HG03039 (cell line): ENCODE results near the gene ACCSL.

Experiments
- ATAC-seq: cut with Tn5 transposase; IDR thresholded peaks from one replicate; pipeline ENCODE4 v1.9.1; 2021; ENCODE audit warnings: mild to moderate bottlenecking, moderate library complexity; ENCODE audit not compliant: unreplicated experiment

ACCSL gene

DNA sequence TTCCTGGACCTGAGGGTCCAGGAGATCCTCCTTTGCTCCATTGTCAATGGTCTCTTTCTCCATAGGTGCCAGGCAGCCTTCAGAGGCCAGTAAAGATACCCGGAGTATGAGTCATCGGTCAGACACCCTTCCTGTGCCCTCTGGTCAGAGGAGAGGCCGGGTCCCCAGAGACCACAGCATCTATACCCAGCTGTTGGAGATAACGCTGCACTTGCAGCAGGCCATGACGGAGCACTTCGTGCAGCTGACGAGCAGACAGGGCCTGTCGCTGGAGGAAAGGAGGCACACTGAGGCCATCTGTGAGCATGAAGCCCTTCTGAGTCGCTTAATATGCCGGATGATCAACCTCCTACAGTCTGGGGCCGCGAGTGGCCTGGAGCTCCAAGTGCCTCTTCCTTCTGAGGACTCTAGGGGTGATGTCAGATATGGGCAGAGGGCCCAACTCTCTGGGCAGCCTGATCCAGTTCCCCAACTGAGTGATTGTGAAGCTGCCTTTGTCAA, at the start of gene ACCSL:
TSS of gene ACCSL (plus strand) at position 51 of the 501 bp plus-strand sequence. CDS start at position 107, 56 bp downstream.
- no peak for ATAC-seq

- ATAC-seq: no peak
Observed at GRCh38 chr11:43998308-43998707, 49.5 kb upstream of the ACCSL start.

DNA sequence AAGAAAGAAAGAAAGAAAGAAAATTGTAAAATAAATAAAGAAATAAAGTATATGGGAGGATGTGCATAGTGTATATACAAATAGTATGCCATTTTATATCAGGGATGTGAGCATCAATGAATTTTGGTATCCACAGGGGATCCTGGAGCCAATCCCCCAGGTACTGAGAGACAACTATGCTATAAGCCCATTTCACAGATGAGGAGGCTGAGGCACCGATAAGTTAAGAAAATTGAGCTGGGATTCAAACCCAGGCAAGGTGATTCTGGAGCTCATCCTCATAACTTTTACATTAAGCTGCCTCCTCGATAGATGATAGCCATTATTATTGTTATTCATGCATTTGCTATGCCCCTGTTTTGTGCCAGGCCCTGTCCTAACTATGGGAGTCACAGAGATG, 47.0 kb upstream of the ACCSL start:
- ATAC-seq: no peak

GRCh38 chr11:44002191-44003093, 45.3 kb upstream of the ACCSL start:
- no peak for ATAC-seq

DNA sequence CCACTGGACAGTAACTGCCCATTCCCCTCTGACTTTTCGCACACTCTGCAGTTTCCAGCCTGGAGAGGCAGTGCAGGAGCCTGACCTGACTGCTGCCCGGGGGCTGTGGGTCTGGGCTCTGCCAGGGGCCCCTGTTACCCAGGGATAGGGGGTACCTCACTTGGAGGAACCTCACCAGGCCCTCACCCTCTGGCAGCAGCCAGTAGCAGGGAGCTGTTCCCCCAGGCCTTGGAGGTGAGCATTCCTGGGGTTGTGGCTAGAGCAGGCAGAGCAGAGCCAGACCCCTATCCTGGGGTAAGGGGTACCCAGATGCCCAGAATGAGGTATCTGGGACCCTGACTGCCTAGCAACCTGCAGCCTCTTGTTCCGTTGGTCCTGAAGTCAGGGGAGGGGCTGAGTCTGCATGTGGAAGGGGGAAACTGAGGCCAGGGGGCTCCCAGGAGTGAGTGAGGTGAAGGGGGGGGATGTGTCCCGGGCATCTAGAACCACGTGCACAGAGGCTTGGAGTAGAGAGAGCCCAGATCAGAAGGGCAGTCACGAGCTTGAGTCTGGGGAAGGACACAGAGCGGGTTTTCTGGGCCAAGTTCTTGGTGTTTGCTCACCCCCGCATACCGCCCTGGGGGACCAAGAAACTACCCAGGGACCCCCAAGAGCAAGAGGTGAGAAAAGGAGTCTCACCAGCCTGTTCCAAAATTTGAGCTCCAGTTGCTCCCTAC, 43.9 kb upstream of the ACCSL start:
- ATAC-seq: no peak

GRCh38 chr11:44004452-44005062, 43.2 kb upstream of the ACCSL start:
- no peak for ATAC-seq

GRCh38 chr11:44005063-44005701, 42.6 kb upstream of the ACCSL start:
- ATAC-seq: no peak

- ATAC-seq: no peak
Observed at GRCh38 chr11:44005956-44006355, 41.8 kb upstream of the ACCSL start.

DNA sequence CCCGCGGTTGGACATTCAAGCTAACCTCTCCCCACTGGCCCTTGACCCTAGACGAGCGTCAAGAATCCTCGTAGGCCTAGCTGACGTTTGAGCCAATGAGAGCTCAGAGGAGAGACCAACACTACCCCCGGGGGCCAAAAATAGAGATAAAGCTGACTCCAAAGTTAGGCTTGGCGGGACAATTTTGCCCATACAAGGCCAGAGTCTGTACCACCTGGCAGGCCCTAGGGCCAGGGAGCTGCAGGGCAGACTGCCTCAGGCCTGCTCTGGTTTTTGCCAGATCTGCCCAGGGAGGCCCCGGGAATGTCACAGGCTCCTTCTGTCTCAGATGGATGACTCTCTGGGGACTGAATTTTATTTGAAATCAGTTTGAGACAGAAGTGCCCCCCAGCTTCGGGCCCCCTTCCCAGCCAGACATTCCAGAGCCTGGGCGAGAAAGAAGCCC, 40.8 kb upstream of the ACCSL start:
- no peak for ATAC-seq

DNA sequence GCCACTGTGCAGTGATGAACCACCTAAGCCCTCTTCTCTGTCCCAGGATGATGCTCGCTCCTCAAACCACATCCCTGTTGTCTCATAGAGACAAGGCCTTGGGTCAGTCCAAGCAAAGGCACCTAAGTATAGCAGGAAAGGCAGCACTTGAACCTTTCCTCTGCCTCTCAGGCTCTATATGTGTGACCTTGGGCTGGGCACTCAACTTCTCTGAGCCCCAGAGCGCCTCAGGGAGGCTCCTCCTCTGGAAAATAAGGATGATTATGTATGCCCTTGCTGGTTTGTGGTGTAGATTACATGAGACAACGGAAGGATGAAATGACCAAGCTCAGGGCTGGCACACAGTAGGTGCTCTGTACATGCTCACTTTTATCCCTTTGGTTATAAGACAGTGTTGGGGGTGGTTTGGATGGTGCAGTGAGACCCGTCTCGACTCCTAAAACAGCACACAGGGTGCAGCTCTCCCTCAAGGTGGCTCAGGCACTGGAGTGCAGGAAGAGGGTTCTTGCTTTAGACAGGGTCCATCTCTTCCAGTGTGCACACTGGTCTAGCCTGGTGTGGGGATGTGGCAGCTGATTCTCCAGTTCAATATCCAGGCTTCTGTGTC, 40.2 kb upstream of the ACCSL start:
- ATAC-seq: no peak

DNA sequence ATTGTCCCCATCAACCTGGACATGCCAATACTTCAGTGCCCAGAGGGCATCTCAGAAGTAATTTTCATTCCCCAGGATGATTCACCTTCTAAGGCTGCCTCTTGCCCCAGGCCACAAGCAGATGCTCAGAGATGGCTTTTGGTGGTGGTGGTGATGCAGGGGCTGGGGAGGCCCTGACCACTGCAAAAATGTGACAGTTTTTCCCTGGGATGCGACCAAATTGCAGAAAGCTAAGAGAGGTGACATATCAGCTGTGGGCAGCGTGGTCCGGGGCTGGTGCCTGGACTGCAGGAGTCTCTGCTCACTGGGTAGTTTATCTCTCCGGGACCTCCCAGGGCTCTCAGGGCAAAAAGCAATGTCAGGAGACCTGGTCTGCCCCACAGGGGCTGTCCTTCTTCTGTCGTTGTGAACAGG, 39.7 kb upstream of the ACCSL start:
- ATAC-seq: no peak

DNA sequence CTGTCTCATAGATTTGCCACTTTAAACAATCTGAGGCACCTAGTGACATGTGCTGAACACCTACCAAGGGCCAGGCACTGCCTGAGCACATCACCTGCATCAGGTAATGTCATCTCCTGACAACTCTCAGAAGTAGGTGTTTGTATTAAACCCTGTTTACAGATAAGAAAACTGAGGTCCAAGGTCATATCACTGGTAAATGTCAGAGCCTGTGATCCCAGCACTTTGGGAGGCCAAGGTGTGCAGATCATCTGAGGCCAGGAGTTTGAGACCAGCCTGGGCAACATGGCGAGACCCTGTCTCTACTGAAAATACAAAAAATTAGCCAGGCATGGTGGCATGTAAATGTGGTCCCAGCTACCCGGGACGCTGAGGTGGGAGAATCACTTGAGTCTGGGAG, 39.1 kb upstream of the ACCSL start:
- ATAC-seq: no peak

DNA sequence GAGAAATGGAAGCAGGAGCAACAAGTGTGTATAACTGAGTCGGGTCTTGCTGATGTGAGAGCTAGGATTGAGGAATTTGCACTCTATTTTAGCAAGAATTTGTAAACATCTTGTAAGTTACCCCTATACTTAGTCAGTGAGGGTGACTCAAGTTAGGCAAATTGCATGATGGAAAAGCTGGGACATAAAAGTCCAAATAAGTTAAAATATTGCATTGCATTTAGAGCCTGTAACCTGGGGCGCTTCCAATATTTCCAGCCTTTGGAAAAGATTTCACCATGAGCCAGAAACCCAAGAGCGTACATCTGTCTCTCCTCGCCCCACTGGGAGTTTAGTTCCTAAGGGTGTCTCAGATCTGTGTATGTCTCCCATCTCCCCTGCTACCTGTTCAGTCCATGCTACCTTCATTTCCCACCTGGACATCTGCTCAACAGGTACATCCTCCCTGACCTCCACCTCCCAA, 37.0 kb upstream of the ACCSL start:
- ATAC-seq: no peak

DNA sequence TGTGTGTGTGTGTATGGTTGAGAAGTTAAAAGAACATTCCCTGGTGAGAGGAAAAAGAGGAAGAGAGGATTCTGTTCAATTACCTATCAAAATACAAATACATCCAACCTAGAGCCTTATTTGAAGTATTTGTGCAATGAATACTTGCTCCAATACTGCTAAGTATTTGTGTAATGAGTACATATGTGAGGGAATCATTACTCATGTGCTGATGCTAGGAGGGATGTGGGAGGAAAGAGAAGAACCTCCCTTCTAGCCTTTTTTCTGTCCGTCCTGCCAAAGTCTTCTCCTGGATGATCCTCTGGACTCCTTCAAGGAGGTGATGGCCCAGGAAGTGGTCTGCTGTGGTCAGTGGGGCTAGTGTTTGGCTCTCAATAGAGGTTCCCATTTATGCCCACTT, 36.0 kb upstream of the ACCSL start:
- ATAC-seq: no peak

GRCh38 chr11:44014968-44015623, 32.7 kb upstream of the ACCSL start:
- no peak for ATAC-seq

GRCh38 chr11:44015624-44016007, 32.2 kb upstream of the ACCSL start:
- ATAC-seq: no peak

DNA sequence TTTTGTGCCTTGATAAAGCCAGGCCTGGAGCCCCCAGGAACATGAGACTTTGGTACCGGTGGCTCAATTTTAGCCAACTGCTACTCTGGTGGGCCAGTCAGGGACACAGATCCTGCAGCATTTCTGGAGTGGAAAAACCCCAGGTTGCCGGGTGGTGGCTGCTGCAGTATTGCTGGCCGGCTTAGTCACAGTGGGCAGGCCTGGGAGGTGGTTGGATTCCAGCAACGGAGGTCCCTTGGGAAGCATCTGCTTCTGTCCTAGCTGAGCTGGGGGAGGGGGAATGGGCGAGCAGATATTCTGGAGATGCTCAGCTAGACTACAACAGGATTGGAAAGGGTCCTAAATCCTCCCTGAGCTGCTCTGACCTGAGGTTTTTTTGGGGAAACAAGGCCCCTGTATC, 31.6 kb upstream of the ACCSL start:
- ATAC-seq: no peak

DNA sequence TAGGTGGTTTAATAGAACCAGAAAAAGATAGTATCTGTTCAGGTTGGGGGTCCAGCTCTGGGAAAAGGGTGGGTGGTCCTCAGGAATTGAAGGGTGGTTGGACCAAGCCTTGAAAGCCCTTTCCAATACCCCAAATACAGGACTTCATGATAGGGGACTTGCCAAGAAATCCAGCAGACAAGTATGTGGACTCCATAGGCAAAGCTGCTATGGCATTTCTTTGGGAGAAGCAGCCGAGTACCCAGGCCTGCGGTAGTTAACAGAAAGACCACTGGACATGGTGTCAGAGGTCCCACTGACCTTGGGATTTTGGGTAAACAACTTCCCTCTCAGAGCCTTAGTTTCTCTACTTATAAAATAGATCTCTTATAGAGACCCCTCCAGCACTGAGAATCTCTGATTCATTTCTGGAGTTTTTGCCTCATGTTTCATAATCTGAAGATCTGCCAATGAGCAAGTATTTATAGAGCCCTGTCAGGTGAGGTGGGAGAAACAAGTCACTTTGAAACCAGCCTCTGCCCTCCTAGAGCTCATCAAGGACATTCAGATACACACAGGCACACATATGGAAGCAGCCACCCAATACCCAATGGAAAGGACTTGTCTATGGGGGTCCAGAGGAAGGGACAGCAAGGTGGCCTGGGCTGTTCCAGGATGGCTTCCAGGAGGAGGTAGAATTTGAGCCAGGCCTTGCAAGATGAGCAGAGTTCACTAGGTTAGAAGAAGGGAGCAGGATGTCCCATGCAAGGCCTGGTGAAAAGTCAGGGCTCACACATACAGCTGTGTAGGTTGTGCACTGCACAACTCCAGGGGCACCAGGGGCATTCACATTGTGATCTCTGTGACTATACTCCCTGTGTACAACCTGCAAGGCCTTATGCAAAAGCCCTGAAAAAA, 31.0 kb upstream of the ACCSL start:
- no peak for ATAC-seq
